NCI-H226 (cell line): ENCODE measurements around the gene IFFO2.

ENCODE experiments used
- DNase-seq: peaks from one replicate; pipeline ENCODE4 v3.0.0-alpha.2; 2015

IFFO2 gene

GRCh38 chr1:18956193-18957135 lies at the start of gene IFFO2:
IFFO2 (minus strand) TSS chr1:18956676; CDS start chr1:18956332, 344 bp downstream.
- DNase-seq = peak; percentile 77

- no peak for DNase-seq
These were observed 49.5 kb upstream of the IFFO2 start for GRCh38 chr1:19006000-19006399.

GRCh38 chr1:19003371-19004290 lies 47.2 kb upstream of the IFFO2 start:
- DNase-seq = peak; percentile 90

- DNase-seq = no peak
These were observed 43.6 kb upstream of the IFFO2 start for GRCh38 chr1:19000065-19000464.

GRCh38 chr1:18999359-18999758 lies 42.9 kb upstream of the IFFO2 start:
- DNase-seq = no peak

- peak; percentile 48 for DNase-seq
These were observed 41.7 kb upstream of the IFFO2 start for GRCh38 chr1:18998016-18998724.

GRCh38 chr1:18997508-18997907 lies 41.0 kb upstream of the IFFO2 start:
- no peak for DNase-seq

GRCh38 chr1:18996548-18997177 lies 40.2 kb upstream of the IFFO2 start:
- DNase-seq = no peak

- no peak for DNase-seq
These were observed 37.9 kb upstream of the IFFO2 start for GRCh38 chr1:18994381-18994780.

GRCh38 chr1:18992646-18993045 lies 36.2 kb upstream of the IFFO2 start:
- no peak for DNase-seq

- no peak for DNase-seq
These were observed 35.1 kb upstream of the IFFO2 start for GRCh38 chr1:18991585-18991984.

- DNase-seq = no peak
These were observed 33.4 kb upstream of the IFFO2 start for GRCh38 chr1:18989896-18990295.

GRCh38 chr1:18989176-18989799 lies 32.8 kb upstream of the IFFO2 start:
- no peak for DNase-seq

- DNase-seq = no peak
These were observed 24.8 kb upstream of the IFFO2 start for GRCh38 chr1:18981242-18981641.

- DNase-seq = no peak
These were observed 22.2 kb upstream of the IFFO2 start for GRCh38 chr1:18978706-18979105.

GRCh38 chr1:18977428-18977827 lies 21.0 kb upstream of the IFFO2 start:
- no peak for DNase-seq

GRCh38 chr1:18976096-18976495 lies 19.6 kb upstream of the IFFO2 start:
- no peak for DNase-seq

GRCh38 chr1:18974606-18975005 lies 18.1 kb upstream of the IFFO2 start:
- no peak for DNase-seq

GRCh38 chr1:18974005-18974404 lies 17.5 kb upstream of the IFFO2 start:
- DNase-seq = no peak

GRCh38 chr1:18973446-18973955 lies 17.0 kb upstream of the IFFO2 start:
- DNase-seq = no peak

GRCh38 chr1:18972991-18973390 lies 16.5 kb upstream of the IFFO2 start:
- no peak for DNase-seq

- DNase-seq = no peak
These were observed 16.1 kb upstream of the IFFO2 start for GRCh38 chr1:18972531-18972930.
